SIG-M5 treated with dmso at 0.1 percent for 504 hours (cell line): ENCODE measurements around the gene RNF39.

Experiments
- DNase-seq: peaks from one replicate; lab custom pipeline; 2025; ENCODE audit not compliant: unreplicated experiment; lab: John Stamatoyannopoulos, UW

RNF39 gene

DNA sequence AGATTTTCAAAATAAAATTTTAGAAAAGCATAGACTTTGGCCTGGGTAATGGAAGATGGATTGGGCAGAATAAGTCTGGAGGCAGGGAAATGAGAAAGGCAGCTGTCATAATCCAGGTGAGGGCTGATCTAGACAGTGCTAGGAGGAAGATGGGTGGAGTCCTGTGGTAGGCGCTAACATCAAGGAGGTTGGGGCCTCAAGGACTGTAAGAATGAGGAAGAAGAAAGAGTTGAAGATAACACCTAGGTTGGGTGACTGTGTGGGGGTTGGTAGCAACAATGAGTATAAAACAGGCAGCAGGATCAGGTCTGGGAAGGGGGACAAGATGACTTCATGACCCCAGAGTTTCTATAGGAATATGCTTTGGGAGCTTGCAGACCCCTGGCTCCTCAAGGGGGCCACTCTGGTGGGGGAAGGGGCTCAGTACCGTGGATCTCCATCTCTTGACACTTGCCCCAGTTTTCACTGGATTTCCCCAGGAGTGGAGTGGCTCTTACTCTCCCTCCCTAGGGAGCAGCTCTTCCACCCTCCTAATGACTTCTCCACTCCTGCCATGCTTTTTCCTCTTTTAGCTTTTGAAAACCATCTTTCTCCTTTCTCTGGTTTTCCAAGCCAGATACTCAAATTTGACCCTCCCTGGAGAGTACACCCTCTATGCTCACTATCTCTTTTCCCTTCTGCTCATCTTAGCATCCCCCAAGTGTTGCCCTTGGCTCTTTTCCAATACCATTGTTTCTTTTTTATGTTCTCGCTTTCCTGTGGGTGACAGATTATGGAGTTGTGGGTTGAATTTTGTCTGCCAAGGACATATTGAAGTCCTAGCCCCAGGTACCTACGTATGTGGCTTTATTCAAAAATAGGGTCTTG is 22.6 kb upstream of the RNF39 start:
- no peak for DNase-seq

DNA sequence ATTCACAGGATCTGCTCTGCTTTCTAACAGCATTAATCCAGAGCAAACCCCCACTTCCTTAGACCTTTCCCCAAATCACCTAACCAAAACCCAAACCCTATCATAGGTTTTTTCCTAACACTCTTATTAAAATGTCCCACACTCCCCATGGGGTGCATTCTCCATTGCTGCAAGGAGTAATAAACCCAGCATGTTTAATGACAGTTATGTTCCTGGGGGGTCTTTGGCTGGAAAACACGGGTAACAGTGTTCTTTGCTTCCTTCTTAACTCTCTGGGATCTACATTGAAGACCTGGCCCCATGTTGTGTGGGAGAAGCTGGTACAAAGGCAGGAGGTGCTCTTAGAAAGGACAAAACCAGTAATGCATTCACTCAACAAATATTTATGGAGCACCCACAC is 21.3 kb upstream of the RNF39 start:
- DNase-seq, result no peak

DNA sequence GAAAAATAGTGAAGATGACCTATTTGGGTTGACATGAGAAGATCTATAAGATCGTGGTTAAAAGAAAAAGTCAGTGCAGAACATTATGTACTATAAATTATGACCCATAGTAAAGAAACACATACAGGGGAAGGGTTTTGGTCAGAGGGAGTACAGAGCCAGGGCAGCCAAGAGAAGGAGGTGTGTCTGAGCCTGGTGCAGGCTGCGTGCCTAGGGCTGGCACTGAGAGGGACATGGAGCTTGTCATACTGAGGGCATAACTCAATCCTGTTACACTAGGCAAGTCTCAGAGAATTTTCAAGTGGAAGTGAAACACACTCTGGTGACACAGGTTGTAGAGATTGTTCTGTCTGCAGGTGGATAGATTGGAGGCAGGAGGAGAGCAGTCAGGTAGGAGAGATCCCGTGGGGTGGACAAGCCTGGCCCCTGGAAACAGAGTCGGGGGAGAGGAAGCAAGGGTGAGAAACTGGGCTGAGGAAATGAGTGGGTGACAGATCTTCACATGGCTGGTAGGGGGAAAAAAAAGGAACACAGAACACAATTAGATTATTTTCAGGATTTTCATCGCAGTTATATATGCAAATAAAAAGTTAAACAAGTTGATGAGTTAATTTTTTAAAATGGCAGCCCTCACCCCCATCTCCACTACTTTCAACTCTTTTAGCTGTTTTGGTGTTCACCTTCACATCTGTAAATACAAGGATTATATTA is 18.5 kb upstream of the RNF39 start:
- no peak for DNase-seq

DNA sequence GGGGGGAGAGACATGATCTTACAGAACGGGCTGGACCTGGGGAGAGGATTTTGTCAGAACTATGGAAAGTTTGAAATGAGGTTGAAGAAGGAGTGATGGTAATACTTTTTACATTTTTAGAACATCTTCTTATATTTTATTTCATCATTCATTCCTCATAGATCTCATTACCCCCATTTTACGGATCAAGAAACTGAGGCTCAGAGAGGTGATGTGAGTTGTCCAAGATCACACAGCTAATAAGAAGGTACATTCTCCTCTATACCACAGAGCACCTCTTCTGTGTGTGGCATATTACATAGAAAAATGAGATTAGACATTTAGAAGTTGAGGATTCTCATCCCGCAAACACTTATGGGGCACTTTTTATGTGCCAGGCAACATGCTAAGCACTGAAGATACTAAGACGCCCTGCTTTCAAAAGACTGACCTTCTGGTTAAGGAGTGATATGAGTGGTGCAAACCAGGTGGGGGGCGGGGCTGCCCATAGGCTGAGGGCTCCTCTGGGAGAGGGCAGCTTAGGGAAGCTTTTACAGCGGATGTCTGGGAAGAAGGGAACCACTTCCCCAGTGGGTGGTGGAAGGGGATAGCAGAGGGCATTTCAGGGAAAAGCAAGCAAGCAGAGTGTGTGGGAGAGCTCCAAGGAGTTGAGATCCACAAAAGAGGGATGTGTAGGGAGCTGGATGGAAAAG is 17.4 kb upstream of the RNF39 start:
- no peak for DNase-seq

DNA sequence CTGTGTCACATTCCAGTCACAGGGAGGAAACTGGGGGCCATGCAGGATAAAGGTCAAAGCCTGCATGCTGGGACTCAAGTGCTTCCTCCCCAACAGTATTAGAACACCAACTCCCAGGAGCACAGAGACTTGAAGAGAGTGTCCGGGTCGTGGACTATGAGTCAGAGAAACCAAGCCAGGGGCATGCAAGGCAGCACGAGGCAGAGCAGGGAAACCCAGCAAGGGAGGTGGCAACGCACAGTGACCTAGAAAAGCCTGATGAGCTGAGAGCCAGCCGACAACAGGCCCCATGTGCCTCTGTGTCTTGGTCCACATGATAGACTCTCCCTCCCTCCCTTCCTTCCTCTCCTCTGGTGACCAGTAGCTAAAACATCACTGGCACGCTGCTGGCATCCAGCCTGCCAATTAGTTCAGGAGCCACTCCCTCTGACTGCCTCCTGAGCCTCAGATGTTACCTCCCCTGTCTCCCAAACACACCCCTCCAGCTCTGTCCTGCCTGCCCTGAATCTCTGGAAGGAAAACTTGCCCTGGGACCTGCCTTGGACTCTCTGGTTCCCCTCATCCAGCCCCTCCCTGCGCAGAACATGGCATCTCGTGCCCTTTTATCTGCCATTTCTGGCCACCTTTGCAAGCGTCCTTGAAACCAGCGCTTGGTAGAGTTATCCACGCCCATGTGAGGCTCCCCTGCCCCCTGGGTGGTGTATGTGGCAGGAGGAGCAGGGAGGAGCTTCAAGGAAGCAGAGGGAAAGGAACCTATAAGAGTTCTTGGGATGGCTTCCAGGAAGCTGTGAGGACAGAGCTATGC is 16.2 kb upstream of the RNF39 start:
- DNase-seq, result no peak

DNA sequence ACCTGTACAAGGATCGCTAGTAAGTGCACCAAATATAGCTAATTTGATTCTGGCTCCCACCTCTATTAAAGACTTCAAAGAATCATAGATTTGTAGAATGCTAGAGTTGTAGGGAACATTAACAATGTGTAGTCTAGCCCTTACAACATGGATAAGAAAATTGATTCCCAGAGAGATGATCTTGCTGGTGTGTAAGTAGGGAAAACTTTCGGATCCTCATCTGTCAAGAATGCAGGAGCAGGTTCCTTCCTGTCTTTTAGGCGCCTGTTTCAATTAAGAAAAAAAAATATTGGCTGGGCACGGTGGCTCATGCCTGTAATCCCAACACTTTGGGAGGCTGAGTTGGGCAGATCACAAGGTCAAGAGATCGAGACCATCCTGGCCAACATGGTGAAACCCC is 12.3 kb upstream of the RNF39 start:
- no peak for DNase-seq

DNA sequence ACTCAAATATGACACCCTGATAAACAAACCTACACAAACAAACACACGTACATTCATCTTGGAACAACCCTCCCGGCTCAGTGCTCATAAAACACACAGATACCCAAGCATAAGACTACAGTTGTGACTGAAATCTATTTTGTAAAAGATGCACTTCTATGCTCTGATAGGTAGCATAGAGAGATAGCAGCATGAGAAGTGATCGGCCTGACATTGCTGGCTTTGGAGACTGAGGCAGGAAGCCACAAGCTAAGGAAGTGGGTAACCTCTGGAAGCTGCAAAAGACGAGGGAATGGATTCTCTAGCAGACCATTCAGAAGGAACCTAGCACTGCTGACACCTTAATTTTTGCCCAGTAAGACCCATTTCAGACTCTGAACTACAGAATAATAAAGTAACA is 1.6 kb upstream of the RNF39 start:
- no peak for DNase-seq

DNA sequence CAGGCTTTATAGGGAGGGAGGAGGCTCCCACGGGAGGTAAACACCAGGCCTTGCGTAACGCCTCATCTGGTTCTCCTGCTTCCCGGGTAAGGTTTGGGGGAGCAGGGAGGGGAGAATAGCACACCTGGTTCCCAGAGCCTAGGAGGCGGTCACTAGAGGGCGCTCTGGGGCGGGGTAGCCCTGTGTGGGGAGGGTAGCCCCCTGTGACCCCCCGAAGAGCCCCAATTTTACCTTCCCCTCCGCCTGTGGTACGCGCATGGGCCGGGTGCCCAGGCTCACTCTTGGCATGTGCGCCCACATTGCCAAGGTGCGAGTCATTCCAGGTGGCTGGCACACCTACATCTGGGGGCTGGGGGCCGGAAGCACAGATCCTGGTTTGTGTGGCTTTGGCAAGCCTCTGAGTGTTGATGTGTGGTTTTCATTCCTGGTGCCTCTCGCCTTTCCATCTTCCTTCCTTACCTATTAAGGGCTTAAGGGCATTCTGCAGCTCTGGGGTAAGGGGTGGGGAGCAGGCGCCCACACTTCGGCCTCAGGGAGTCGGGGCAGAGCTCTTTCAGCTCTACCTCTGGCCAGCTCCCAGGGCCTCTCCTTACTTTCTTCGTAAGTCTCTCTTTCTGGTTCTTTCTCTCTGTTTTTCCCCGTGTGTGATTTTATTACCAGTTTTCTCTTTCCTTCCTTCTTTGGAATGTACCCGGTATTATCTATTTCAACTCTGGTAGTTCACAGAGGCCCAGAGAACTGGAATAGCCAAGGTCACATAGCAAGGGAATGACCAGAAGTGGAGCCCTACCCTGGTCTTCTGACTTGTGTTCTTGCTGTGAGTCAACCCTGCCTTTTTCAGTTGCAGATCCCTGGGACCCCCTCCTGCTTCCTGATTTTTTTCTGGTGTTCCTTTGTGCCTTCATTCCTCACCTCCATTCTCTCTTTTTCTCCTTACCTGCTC is 492 bp upstream of the RNF39 start:
- DNase-seq, result no peak

DNA sequence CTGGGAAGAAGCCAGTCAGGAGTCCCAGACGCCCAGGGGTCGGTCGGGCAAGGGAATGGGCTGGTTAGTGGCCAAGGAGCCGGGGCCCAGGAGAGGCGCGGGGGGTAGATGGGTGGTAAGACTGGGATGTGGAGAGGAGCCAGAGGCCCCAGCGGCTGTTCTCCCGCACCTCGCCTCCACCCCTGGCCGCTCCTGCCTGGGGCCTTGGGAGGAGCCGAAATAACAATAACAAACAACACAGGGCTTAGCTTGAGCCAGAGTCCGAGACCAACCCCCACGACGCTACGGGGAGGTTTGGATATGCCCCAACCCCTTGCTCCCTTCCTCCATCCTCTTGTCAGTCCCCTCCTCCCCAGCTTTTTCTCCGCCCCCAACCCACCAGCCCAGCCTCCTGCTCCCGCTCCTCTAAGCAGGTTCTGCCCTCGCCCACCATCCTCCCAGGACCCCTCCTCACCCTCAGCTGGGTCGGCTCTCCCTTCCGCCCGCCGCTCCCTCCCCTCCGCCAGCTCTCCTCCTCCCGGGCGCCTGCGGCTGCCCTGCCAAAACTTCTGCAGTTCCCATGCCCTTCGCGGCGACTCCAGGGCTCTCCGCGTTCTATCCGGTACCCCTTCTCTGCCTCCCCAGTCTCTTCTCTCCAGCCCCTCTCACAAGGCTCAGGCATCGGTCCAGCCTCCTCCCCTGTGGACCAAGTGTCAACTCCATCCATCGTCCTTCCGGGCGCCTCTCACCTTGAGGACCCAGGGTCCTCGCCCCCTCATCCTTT is 1.1 kb downstream of the RNF39 start:
- no peak for DNase-seq

DNA sequence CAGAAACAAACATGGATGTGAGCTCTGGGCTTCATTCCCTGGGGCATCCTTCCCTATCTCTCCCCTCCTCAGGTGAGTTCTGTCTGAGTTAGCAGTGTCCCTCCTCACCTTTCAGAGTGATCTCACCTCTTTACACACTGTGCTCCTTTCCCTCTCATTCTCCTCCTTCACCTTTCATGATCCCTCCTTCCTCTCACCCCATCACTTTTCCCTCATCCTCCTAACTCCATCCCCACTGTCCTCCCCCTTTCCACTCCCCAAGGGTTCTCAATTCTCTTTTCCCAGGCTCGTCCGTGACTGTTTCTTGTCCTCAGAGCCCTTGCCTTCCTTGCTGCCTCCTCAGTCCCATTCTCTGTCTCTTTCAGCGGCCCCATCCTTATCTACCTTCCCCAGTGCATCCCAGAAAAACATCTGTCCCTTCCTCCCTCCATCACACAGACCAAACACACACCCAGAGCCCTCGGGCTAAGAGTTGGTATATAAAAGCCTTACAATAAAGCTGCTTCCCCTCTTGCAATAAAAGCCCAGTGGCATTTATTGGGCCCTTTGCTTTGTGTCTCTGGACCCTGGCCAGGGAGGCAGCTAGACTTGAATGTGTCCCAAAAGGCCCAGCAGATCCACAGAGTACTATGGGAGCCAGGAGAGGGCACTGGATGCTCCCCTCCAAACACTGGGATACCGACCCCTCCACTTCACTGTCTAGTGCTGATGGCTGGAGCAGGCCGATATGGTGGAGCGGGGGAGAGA is 1.9 kb downstream of the RNF39 start:
- DNase-seq, result no peak

DNA sequence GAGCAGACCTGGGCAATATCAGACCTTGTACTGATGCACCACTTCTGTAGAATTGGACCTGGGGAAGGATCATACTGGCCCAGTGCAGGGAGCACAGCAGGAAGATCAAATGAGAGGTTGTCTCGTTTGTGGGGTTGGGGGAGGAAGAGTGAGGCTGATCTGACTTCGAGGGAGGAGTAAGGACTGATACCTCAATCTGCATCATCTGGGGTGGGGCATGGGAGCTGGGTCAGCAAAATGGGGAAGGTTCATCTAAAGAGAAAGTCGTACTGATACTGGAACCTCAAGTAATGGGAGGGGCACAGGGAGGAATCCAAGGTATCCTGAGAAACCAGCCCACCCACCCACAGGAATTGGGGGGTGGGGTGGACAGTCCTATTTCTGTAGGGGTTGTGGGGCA is 3.7 kb downstream of the RNF39 start:
- no peak for DNase-seq

DNA sequence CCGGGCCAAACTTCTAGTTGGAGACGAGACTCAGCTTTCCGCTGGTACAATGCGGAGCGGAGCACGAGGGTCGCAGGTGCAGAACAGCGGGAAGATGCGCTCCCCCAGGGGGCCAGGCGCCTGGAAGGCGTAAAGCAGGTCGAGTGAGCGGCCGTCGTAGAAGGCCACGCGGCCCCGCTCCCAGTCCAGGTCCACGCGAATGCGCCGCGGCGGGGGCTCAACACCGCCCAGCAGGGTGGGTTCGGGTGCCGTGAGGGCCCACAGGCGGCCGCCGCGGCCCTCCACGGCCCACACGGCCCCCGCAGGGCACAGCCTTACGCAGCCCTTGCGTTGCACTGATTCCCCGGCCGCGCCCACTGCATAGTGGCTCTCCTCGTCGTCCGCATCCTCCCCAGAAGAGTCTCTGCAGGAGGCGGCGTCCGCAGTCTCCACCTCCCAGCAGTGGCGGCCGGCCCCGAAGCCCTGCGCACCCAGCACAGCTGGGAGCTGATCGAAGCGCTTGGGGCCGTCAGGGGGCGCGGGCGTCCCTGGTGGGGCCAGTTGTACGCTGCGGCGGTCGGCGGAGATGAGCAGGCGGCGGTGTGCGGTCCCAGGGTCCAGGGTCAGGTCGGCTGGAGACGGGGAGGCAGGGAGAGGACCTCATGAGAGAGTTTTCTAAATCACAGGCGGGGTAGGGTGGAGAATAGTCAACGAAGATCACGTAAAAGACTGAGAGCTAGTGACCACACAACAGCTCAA is 4.3 kb downstream of the RNF39 start:
- no peak for DNase-seq

DNA sequence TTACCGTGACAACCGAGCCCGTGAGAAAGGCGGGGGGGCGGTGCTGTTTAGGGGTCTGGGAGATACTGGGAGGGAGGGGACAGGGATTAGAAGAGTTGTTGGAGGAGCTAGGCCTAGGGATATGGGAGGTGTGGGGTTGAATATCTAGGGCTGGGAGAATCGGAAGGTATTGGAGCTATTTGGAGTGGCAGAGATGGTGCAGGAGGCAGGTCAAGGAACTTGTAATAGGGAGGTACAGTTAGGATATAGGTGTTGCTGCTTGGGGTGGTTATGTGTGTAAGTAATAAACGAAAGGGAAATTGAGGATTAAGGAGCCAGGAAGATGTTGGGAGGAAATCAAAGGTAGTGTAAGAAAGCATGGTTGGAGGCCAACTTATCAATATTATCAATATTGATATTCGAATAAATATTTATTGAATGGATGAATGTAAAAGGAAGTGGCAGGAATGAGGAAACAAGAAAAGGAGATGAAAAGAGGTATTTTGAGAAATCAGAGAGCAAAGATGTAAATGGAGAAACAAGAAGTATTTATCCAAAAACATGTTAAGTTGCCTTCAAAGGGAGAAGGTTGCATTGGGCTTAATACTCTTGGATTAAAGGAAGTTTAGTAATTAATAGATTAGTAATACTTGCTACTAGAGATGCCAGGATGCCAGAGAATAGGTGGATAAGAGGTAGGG is 8.0 kb downstream of the RNF39 start:
- DNase-seq, result peak; percentile 67

DNA sequence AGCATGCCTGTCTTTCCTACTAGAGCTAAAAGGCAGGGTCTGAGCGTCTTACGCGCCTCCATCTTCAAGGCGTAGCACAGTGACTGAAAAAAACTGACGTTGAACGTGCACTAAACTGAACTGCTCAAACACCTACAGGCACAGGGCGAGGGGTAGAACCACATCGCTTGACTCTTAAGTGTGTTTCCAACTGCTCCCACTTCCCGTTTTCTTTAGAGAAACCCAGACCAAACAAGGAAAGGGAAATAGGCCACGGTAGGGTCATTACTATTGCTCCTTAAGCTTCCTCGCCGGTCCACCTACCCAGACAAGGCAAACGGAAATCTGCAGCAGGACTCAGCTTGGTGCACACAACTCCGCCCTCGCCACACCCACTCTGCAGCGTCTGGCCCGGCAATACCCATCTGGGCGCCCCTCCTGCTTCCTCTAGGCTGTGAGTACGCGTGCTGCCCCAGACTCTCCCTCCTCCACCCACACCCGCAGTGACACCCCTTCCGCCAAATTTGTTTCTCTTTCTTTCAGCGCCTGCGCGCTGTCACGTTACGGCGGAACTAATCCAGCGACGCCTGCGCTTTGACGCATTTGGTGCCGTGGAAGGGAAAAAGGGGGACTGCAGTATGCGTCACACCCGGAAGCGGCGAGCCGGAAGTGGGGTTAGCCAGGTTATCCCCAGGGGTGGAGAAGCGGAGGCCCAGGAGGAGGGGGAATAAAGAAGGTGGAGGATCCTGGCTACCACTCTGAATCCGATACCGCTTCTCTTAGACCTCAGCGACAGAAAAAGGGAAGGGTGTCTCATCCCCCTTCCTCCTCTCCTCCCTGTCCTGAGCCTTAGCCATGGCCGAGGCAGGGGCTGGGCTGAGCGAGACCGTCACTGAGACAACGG is 8.8 kb downstream of the RNF39 start, which contains the start of gene PPP1R11:
TSS of gene PPP1R11 (plus strand) at position 622 of the 883 bp plus-strand sequence. CDS start at position 835, 213 bp downstream.
- DNase-seq, result peak; percentile 99

DNA sequence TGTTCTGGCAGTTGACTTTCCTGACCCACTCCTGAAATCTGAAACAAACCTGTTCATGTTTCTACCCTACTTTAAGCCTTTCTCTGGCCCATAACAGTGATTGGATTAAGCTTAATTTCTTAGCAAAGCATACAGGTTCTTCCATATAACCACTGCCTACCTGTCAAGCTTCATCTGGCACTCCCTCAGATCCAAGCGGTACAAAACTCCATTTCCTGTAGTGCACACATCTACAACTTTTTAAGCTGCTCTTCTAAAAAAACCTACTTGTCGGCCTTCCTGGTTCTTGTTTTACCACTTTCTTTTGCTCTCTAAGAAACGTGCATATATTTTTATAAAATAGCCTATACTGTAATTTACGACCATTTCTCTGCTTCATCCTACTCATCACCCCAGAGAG is 9.5 kb downstream of the RNF39 start:
- no peak for DNase-seq

DNA sequence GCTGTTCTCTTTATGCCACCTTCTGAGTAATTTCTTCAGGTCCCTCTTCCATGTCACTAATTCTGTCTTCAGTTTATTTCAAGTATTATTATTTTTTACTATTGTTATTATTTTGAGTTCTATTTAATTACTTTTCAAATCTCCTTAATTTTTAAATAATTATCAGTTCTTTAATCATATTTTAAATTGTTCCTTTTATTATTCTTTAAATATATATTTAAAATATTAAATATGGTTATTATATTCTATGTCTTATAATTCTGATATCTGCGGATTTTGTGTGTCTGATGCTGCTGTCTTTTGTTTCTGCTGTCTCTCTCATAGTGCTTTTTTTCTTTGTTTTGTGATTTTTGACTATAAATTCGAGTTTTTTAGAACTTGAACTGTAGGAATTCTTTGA is 12.3 kb downstream of the RNF39 start:
- no peak for DNase-seq
